Measurements from ENCODE around the gene UNC13C.
"Not testable (repeated sequence)": the region's sequence is repeated elsewhere in the genome, so short reads cannot be mapped to it uniquely, and the experiment has no call there.

The UNC13C gene

DNA sequence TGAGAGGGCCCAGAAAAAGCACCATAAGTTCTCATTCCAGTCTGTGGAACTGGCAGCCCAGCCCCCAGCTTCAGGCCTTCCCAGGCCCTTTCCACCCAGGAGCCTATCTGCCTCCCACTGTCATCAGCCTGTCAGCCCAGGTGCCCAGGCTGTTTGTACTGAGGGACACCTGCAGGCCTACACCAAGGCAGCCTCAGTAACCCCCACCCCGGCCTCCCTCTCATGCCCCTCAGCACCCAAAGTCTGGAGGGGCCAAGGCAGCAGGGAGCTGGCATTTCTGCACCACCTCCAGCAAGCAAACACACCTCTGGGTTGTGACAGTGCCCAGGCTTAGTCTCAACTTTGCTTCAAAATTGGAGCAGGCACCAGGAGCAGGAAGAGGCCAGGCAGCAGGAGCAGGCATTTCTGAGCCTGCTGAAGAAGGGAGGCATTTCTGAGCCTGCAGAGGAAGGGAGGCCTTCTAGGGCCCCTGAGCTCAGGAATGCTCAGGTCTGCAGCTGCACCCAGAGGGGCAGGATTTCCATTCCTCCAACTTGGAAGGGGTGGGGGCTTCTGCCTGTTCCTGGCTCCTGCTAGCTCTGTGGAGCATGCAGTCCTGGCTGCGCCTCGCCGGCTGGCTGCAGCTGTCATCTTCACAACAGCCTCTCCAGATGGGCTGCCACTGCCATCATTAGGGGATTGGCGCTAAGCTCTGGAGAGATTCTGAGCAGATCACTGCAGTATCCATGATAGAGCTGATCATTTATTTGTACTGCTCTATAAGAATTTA lies 396.1 kb downstream of the UNC13C start:
- Histone ChIP-seq H3K9me3 (replicated peaks; ENCODE audit: low read length) (peaks cover 5% of the 10 kb centered on the region), H3K4me3 (ENCODE audit: low read length) (no peak overlapping the region), H3K4me1 (ENCODE audit: control insufficient read depth, insufficient read depth, low read length) (no peaks in the 10 kb centered on the region), H3K4me2 (ENCODE audit: low read length) (no peak overlapping the region), H3K36me3 (ENCODE audit: insufficient read depth, low read length) (no peaks in the 10 kb centered on the region), H3K27me3 (ENCODE audit: control insufficient read depth, insufficient read depth, low read length) (no peaks in the 10 kb centered on the region), H3K9ac (ENCODE audit: low read depth, low read length) (no peak overlapping the region)

GRCh38 chr15:54387799-54388198 lies 409.6 kb downstream of the UNC13C start:
- no peaks in the 10 kb centered on the region for H3K27me3 ChIP-seq (ENCODE audit: control insufficient read depth, insufficient read depth, low read length)
- no peaks in the 10 kb centered on the region for H3K9me3 ChIP-seq (replicated peaks; ENCODE audit: low read length)
- no peaks in the 10 kb centered on the region for H3K4me1 ChIP-seq (ENCODE audit: control insufficient read depth, insufficient read depth, low read length)
- no peak overlapping the region for H3K4me3 ChIP-seq (ENCODE audit: low read length)
- H3K9ac ChIP-seq (ENCODE audit: low read depth, low read length), result no peak overlapping the region
- H3K4me2 ChIP-seq (ENCODE audit: low read length), result no peak overlapping the region
- no peaks in the 10 kb centered on the region for H3K36me3 ChIP-seq (ENCODE audit: insufficient read depth, low read length)

DNA sequence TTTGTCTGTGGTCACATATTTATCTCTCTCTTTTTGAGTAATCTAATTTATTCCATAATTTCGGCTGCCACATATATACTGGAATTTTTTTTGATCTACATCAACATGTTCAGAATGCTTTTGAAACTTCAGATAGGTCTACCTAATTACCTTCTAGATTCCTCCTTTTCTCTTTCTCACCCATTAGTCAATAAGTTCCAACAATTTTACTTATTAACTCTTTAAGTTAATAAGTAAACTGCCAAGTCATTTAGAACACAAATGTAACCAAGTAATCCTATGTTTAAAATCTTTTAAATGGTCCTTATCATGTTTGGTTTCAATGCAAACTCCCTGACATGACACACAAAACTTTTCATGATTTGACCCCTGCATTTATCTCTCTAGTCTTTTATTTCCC lies 410.5 kb downstream of the UNC13C start:
- Histone ChIP-seq H3K4me2 (ENCODE audit: low read length) (no peak overlapping the region), H3K36me3 (ENCODE audit: insufficient read depth, low read length) (no peaks in the 10 kb centered on the region), H3K9me3 (replicated peaks; ENCODE audit: low read length) (no peaks in the 10 kb centered on the region), H3K27me3 (ENCODE audit: control insufficient read depth, insufficient read depth, low read length) (no peaks in the 10 kb centered on the region), H3K9ac (ENCODE audit: low read depth, low read length) (no peak overlapping the region), H3K4me3 (ENCODE audit: low read length) (no peak overlapping the region), H3K4me1 (ENCODE audit: control insufficient read depth, insufficient read depth, low read length) (no peaks in the 10 kb centered on the region)

GRCh38 chr15:54410481-54410880 lies 432.2 kb downstream of the UNC13C start:
- Histone ChIP-seq H3K9ac (ENCODE audit: low read depth, low read length) (no peak overlapping the region), H3K4me3 (ENCODE audit: low read length) (no peak overlapping the region), H3K4me1 (ENCODE audit: control insufficient read depth, insufficient read depth, low read length) (no peaks in the 10 kb centered on the region), H3K27me3 (ENCODE audit: control insufficient read depth, insufficient read depth, low read length) (no peaks in the 10 kb centered on the region), H3K36me3 (ENCODE audit: insufficient read depth, low read length) (no peaks in the 10 kb centered on the region), H3K9me3 (replicated peaks; ENCODE audit: low read length) (peaks cover 2% of the 10 kb centered on the region), H3K4me2 (ENCODE audit: low read length) (no peak overlapping the region)

DNA sequence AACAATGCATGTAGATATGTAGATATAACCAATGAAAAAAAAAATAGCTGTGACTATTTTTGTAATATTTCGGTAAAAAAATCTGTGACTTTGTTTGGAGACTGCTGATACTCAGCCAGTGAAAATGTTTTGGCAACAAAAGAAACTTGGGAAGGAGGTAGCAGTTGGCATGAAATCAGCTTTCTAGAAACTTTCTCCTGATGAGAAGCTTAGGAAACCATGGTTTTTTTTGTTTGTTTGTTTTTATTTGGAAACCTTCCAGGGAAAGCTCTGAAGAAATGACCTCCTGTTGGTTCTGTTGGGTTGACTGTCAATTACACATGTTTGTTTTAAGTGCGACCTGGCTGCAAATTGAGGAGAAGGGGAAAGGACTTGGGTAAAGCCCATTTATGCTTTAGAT lies 445.9 kb downstream of the UNC13C start:
- no peaks in the 10 kb centered on the region for H3K27me3 ChIP-seq (ENCODE audit: control insufficient read depth, insufficient read depth, low read length)
- no peaks in the 10 kb centered on the region for H3K4me1 ChIP-seq (ENCODE audit: control insufficient read depth, insufficient read depth, low read length)
- H3K9me3 ChIP-seq (replicated peaks; ENCODE audit: low read length), result peaks cover 6% of the 10 kb centered on the region
- no peak overlapping the region for H3K4me2 ChIP-seq (ENCODE audit: low read length)
- no peak overlapping the region for H3K4me3 ChIP-seq (ENCODE audit: low read length)
- no peak overlapping the region for H3K9ac ChIP-seq (ENCODE audit: low read depth, low read length)
- no peaks in the 10 kb centered on the region for H3K36me3 ChIP-seq (ENCODE audit: insufficient read depth, low read length)

GRCh38 chr15:54428596-54428995 lies 450.4 kb downstream of the UNC13C start:
- Histone ChIP-seq H3K36me3 (ENCODE audit: insufficient read depth, low read length) (no peaks in the 10 kb centered on the region), H3K4me1 (ENCODE audit: control insufficient read depth, insufficient read depth, low read length) (no peaks in the 10 kb centered on the region), H3K4me3 (ENCODE audit: low read length) (no peak overlapping the region), H3K27me3 (ENCODE audit: control insufficient read depth, insufficient read depth, low read length) (no peaks in the 10 kb centered on the region), H3K9me3 (replicated peaks; ENCODE audit: low read length) (no peaks in the 10 kb centered on the region), H3K4me2 (ENCODE audit: low read length) (no peak overlapping the region), H3K9ac (ENCODE audit: low read depth, low read length) (no peak overlapping the region)

GRCh38 chr15:54450288-54450687 lies 472.0 kb downstream of the UNC13C start:
- H3K4me3 ChIP-seq (ENCODE audit: low read length); H3K4me1 ChIP-seq (ENCODE audit: control insufficient read depth, insufficient read depth, low read length); H3K9ac ChIP-seq (ENCODE audit: low read depth, low read length); H3K4me2 ChIP-seq (ENCODE audit: low read length); H3K36me3 ChIP-seq (ENCODE audit: insufficient read depth, low read length); H3K9me3 ChIP-seq (replicated peaks; ENCODE audit: low read length); H3K27me3 ChIP-seq (ENCODE audit: control insufficient read depth, insufficient read depth, low read length): not testable (repeated sequence)

DNA sequence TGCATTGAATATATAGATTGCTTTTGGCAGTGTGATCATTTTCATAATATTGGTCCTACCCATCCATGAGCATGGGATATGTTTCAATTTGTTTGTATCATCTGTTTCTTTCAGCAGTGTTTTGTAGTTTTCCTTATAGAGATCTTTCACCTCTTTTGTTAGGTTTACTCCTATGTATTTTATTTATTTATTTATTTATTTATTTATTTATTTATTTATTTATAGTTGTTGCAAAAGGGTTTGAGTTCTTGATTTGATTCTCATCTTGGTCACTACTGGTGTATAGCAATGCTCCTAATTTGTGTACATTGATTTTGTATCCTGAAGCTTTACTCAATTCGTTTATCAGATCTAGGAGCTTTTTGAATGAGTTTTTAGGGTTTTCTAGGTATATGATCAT lies 478.2 kb downstream of the UNC13C start:
- Histone ChIP-seq H3K4me1 (ENCODE audit: control insufficient read depth, insufficient read depth, low read length) (no peaks in the 10 kb centered on the region), H3K36me3 (ENCODE audit: insufficient read depth, low read length) (no peaks in the 10 kb centered on the region), H3K4me2 (ENCODE audit: low read length) (no peak overlapping the region), H3K9me3 (replicated peaks; ENCODE audit: low read length) (peaks cover 7% of the 10 kb centered on the region), H3K27me3 (ENCODE audit: control insufficient read depth, insufficient read depth, low read length) (no peaks in the 10 kb centered on the region), H3K9ac (ENCODE audit: low read depth, low read length) (no peak overlapping the region), H3K4me3 (ENCODE audit: low read length) (no peak overlapping the region)

GRCh38 chr15:54462511-54462913 lies 484.3 kb downstream of the UNC13C start:
- Histone ChIP-seq H3K9me3 (replicated peaks; ENCODE audit: low read length) (no peaks in the 10 kb centered on the region), H3K36me3 (ENCODE audit: insufficient read depth, low read length) (no peaks in the 10 kb centered on the region), H3K4me3 (ENCODE audit: low read length) (no peak overlapping the region), H3K27me3 (ENCODE audit: control insufficient read depth, insufficient read depth, low read length) (no peaks in the 10 kb centered on the region), H3K4me1 (ENCODE audit: control insufficient read depth, insufficient read depth, low read length) (no peaks in the 10 kb centered on the region), H3K4me2 (ENCODE audit: low read length) (no peak overlapping the region), H3K9ac (ENCODE audit: low read depth, low read length) (no peak overlapping the region)

DNA sequence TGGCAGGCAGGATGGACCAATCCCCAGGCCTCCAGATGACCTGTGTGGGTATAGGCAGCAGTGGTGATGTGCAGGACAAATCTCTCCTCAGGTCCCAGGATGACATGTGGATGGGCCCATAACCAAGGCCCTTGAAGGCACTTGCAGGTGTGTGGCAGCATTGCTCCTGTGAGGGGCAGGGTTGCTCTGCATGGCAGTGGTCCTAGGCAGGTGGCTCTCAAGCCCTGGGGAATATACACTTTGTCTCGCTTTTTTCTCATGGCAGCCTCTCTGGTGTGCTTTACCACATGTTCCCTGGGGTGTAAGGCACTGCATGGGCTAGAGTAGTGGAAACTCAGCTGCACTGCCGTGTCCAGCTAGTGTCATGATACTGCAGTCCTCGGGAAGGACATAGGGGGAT lies 503.6 kb downstream of the UNC13C start:
- H3K4me2 ChIP-seq (ENCODE audit: low read length), result no peak overlapping the region
- H3K9me3 ChIP-seq (replicated peaks; ENCODE audit: low read length), result peaks cover 8% of the 10 kb centered on the region
- H3K4me3 ChIP-seq (ENCODE audit: low read length), result no peak overlapping the region
- no peaks in the 10 kb centered on the region for H3K27me3 ChIP-seq (ENCODE audit: control insufficient read depth, insufficient read depth, low read length)
- no peaks in the 10 kb centered on the region for H3K36me3 ChIP-seq (ENCODE audit: insufficient read depth, low read length)
- H3K4me1 ChIP-seq (ENCODE audit: control insufficient read depth, insufficient read depth, low read length), result no peaks in the 10 kb centered on the region
- no peak overlapping the region for H3K9ac ChIP-seq (ENCODE audit: low read depth, low read length)

- Histone ChIP-seq H3K4me1 (ENCODE audit: control insufficient read depth, insufficient read depth, low read length) (no peaks in the 10 kb centered on the region), H3K4me3 (ENCODE audit: low read length) (no peak overlapping the region), H3K27me3 (ENCODE audit: control insufficient read depth, insufficient read depth, low read length) (no peaks in the 10 kb centered on the region), H3K36me3 (ENCODE audit: insufficient read depth, low read length) (no peaks in the 10 kb centered on the region), H3K9me3 (replicated peaks; ENCODE audit: low read length) (peaks cover 8% of the 10 kb centered on the region), H3K9ac (ENCODE audit: low read depth, low read length) (no peak overlapping the region), H3K4me2 (ENCODE audit: low read length) (no peak overlapping the region)
Measured at GRCh38 chr15:54482251-54482650, 504.0 kb downstream of the UNC13C start.

DNA sequence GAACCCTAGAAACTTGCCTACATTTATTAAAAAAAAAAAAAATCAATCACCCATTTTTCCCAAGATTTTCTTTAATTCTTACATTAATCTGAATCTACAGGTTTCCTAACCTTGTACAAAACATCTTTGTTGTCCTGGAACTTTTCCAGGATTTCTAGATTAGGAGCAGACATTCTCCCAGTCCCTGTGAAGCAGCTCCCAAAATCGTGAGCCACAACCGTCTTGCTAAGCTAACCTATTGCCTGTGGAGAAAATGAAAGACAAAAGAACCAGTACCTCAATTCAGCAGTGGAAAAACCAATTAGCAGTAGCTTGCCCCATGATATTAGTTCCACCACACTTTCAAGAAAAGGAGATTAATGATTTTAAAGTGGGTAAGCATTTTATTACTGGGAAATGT lies 522.1 kb downstream of the UNC13C start:
- H3K9me3 ChIP-seq (replicated peaks; ENCODE audit: low read length), result no peaks in the 10 kb centered on the region
- H3K27me3 ChIP-seq (ENCODE audit: control insufficient read depth, insufficient read depth, low read length), result no peaks in the 10 kb centered on the region
- no peak overlapping the region for H3K9ac ChIP-seq (ENCODE audit: low read depth, low read length)
- no peak overlapping the region for H3K4me3 ChIP-seq (ENCODE audit: low read length)
- H3K36me3 ChIP-seq (ENCODE audit: insufficient read depth, low read length), result no peaks in the 10 kb centered on the region
- no peak overlapping the region for H3K4me2 ChIP-seq (ENCODE audit: low read length)
- H3K4me1 ChIP-seq (ENCODE audit: control insufficient read depth, insufficient read depth, low read length), result no peaks in the 10 kb centered on the region

Measured in skeletal muscle satellite cell (primary cell).